ENCODE results near the gene NEUROD1.

DNA sequence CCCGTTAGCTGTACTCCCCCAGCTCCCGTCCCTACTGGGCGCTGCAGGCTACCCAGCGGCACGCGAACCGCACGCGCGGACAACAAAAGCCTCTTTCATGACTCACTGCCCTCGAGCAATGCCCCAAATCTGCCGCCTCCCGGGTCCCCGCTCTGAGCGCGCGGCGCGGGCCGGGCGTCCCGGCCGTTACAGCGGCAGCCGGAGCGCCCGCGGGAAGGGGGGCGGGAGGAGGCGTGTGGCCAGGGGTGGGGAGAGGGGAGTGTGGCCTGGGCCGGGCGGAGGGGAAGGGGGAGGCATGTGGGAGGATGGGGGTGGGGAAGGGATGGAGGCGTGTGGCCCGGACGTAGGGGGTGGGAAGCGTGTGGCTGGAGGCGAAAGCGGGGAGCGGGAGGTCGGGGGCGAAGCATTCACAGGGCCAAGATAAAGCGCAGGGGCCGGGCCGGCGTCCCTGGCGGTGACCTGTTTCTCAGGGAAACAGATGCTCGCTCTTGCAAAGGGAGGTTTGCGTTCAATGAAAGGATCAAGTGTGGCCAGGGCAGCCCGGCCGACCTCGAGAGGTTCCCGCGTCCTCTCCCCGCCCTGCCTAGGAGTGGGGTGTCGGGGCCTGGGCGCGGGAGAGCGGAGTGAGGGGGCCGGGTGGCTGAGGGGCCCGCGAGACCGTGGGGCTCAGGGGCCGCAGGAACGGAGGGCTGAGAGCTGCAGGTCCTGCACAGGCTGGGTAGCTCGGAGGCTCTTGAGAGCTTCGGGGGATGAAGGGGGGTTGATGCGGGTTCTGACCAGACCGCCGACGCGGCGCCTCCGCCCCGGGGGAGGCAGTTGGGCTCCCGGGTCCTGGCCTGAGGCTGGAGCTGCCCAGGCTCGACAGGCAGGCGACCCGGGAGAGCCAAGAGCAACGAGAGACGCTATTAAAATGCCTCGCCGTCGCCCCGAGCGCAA, 3.5 kb upstream of the NEUROD1 start:
- TF ChIP-seq POLR2AphosphoS5 (IDR thresholded peaks at IDR 0.05) = no peak
- TF ChIP-seq, protein P1, sequence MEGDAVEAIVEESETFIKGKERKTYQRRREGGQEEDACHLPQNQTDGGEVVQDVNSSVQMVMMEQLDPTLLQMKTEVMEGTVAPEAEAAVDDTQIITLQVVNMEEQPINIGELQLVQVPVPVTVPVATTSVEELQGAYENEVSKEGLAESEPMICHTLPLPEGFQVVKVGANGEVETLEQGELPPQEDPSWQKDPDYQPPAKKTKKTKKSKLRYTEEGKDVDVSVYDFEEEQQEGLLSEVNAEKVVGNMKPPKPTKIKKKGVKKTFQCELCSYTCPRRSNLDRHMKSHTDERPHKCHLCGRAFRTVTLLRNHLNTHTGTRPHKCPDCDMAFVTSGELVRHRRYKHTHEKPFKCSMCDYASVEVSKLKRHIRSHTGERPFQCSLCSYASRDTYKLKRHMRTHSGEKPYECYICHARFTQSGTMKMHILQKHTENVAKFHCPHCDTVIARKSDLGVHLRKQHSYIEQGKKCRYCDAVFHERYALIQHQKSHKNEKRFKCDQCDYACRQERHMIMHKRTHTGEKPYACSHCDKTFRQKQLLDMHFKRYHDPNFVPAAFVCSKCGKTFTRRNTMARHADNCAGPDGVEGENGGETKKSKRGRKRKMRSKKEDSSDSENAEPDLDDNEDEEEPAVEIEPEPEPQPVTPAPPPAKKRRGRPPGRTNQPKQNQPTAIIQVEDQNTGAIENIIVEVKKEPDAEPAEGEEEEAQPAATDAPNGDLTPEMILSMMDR (IDR thresholded peaks at IDR 0.05) = no peak
